Suprapubic skin (tissue), 3 donors: ENCODE measurements around the gene MTCH1.

Experiments
- CTCF ChIP-seq, 2 donors: fragments of 200-600 bp in 1 of 2; fragments of 450-650 bp in 1 of 2; sonication (generic) in 1 of 2; IDR thresholded peaks; one replicate each; pipeline ENCODE4 v1.5.1; 2016 to 2019; ENCODE audit warnings: antibody characterized with exemption in 2 of 2, mild to moderate bottlenecking in 1 of 2, moderate library complexity in 1 of 2
- EP300 ChIP-seq: sonication (generic); formaldehyde crosslinking; IDR thresholded peaks from one replicate; pipeline ENCODE4 v1.6.1; 2017; ENCODE audit warnings: antibody characterized with exemption
- POLR2A ChIP-seq, 2 donors: fragments of 450-650 bp; IDR thresholded peaks; one replicate each; pipeline ENCODE4 v1.6.1; 2017; ENCODE audit warnings: antibody characterized with exemption in 2 of 2, mild to moderate bottlenecking in 2 of 2, moderate library complexity in 2 of 2

- no peak for TF ChIP-seq POLR2A (IDR thresholded peaks at IDR 0.05)
- TF ChIP-seq EP300 = no peak
- no peak for TF ChIP-seq CTCF (IDR thresholded peaks at IDR 0.05)
Observed at GRCh38 chr6:37011656-37012378, 25.8 kb upstream of the MTCH1 start.
